ENCODE measurements around the gene ACOT8.
"Not testable (repeated sequence)": the region's sequence is repeated elsewhere in the genome, so short reads cannot be mapped to it uniquely, and the experiment has no call there.

ACOT8 gene

GRCh38 chr20:45902199-45902701 is 45.1 kb upstream of the ACOT8 start:
- Histone ChIP-seq H3K27ac (ENCODE audit: low read length) (no peak overlapping the region), H2AFZ (ENCODE audit: low read depth, low read length) (no peak overlapping the region), H3K36me3 (ENCODE audit: insufficient read depth, low read length) (peaks cover 13% of the 10 kb centered on the region), H4K20me1 (ENCODE audit: insufficient read depth, low read length) (no peaks in the 10 kb centered on the region), H3K4me1 (ENCODE audit: insufficient read depth, low read length) (no peaks in the 10 kb centered on the region), H3K27me3 (ENCODE audit: insufficient read depth, low read length, poor library complexity) (no peaks in the 10 kb centered on the region), H3K9me3 (ENCODE audit: insufficient read depth, low read length, severe bottlenecking) (no peaks in the 10 kb centered on the region), H3K4me3 (ENCODE audit: low read depth in 1 of 2, low read length in 2 of 2) (no peak overlapping the region), H3K79me2 (ENCODE audit: insufficient read depth, low read length) (no peaks in the 10 kb centered on the region), H3K9ac (ENCODE audit: low read depth, low read length) (no peak overlapping the region), H3K4me2 (ENCODE audit: insufficient read depth, low read length) (no peak overlapping the region)
- no peak for TF ChIP-seq EZH2 (IDR thresholded peaks at IDR 0.05; ENCODE audit: borderline replicate concordance, low read depth, low read length, severe bottlenecking)
- TF ChIP-seq CTCF (IDR thresholded peaks at IDR 0.05; ENCODE audit: borderline replicate concordance, extremely low read depth, low read length, poor library complexity, severe bottlenecking), result no peak
- DNase-seq, result no peak
- ATAC-seq (ENCODE audit: insufficient read depth, low read depth), result no peak

GRCh38 chr20:45901332-45901731 is 44.1 kb upstream of the ACOT8 start:
- not testable (repeated sequence) for H3K4me2 ChIP-seq (ENCODE audit: insufficient read depth, low read length); H4K20me1 ChIP-seq (ENCODE audit: insufficient read depth, low read length); H3K4me3 ChIP-seq (ENCODE audit: low read depth in 1 of 2, low read length in 2 of 2); H2AFZ ChIP-seq (ENCODE audit: low read depth, low read length); H3K9me3 ChIP-seq (ENCODE audit: insufficient read depth, low read length, severe bottlenecking); H3K27me3 ChIP-seq (ENCODE audit: insufficient read depth, low read length, poor library complexity); ATAC-seq (ENCODE audit: insufficient read depth, low read depth); H3K4me1 ChIP-seq (ENCODE audit: insufficient read depth, low read length); DNase-seq; H3K9ac ChIP-seq (ENCODE audit: low read depth, low read length); H3K27ac ChIP-seq (ENCODE audit: low read length); H3K79me2 ChIP-seq (ENCODE audit: insufficient read depth, low read length)
- H3K36me3 ChIP-seq (ENCODE audit: insufficient read depth, low read length), result peaks cover 21% of the 10 kb centered on the region

GRCh38 chr20:45899046-45899835 is 42.0 kb upstream of the ACOT8 start:
- Histone ChIP-seq H4K20me1 (ENCODE audit: insufficient read depth, low read length) (no peaks in the 10 kb centered on the region), H2AFZ (ENCODE audit: low read depth, low read length) (no peak overlapping the region), H3K9ac (ENCODE audit: low read depth, low read length) (no peak overlapping the region), H3K4me3 (ENCODE audit: low read depth in 1 of 2, low read length in 2 of 2) (no peak overlapping the region), H3K36me3 (ENCODE audit: insufficient read depth, low read length) (peaks cover 29% of the 10 kb centered on the region), H3K79me2 (ENCODE audit: insufficient read depth, low read length) (no peaks in the 10 kb centered on the region), H3K4me1 (ENCODE audit: insufficient read depth, low read length) (no peaks in the 10 kb centered on the region), H3K9me3 (ENCODE audit: insufficient read depth, low read length, severe bottlenecking) (no peaks in the 10 kb centered on the region), H3K27ac (ENCODE audit: low read length) (no peak overlapping the region), H3K4me2 (ENCODE audit: insufficient read depth, low read length) (no peak overlapping the region), H3K27me3 (ENCODE audit: insufficient read depth, low read length, poor library complexity) (no peaks in the 10 kb centered on the region)
- DNase-seq (no peak), ATAC-seq (ENCODE audit: insufficient read depth, low read depth) (no peak; the same call in 2 of the 3 replicates)
- TF ChIP-seq EZH2 (IDR thresholded peaks at IDR 0.05; ENCODE audit: borderline replicate concordance, low read depth, low read length, severe bottlenecking) (no peak), CTCF (IDR thresholded peaks at IDR 0.05; ENCODE audit: borderline replicate concordance, extremely low read depth, low read length, poor library complexity, severe bottlenecking) (no peak)

- no peak overlapping the region for H3K27ac ChIP-seq (ENCODE audit: low read length)
- no peak for ATAC-seq (ENCODE audit: insufficient read depth, low read depth)
- no peaks in the 10 kb centered on the region for H4K20me1 ChIP-seq (ENCODE audit: insufficient read depth, low read length)
- H3K36me3 ChIP-seq (ENCODE audit: insufficient read depth, low read length), result peaks cover 37% of the 10 kb centered on the region
- no peaks in the 10 kb centered on the region for H3K79me2 ChIP-seq (ENCODE audit: insufficient read depth, low read length)
- DNase-seq, result no peak
- H3K4me3 ChIP-seq (ENCODE audit: low read depth in 1 of 2, low read length in 2 of 2), result no peak overlapping the region
- H3K9ac ChIP-seq (ENCODE audit: low read depth, low read length), result no peak overlapping the region
- H3K4me1 ChIP-seq (ENCODE audit: insufficient read depth, low read length), result no peaks in the 10 kb centered on the region
- H3K4me2 ChIP-seq (ENCODE audit: insufficient read depth, low read length), result no peak overlapping the region
- no peak overlapping the region for H2AFZ ChIP-seq (ENCODE audit: low read depth, low read length)
- no peaks in the 10 kb centered on the region for H3K27me3 ChIP-seq (ENCODE audit: insufficient read depth, low read length, poor library complexity)
- no peaks in the 10 kb centered on the region for H3K9me3 ChIP-seq (ENCODE audit: insufficient read depth, low read length, severe bottlenecking)
- TF ChIP-seq CTCF (IDR thresholded peaks at IDR 0.05; ENCODE audit: borderline replicate concordance, extremely low read depth, low read length, poor library complexity, severe bottlenecking), result no peak
- TF ChIP-seq EZH2 (IDR thresholded peaks at IDR 0.05; ENCODE audit: borderline replicate concordance, low read depth, low read length, severe bottlenecking), result no peak
Measured at GRCh38 chr20:45898285-45898684, 41.1 kb upstream of the ACOT8 start.
